Hepatocyte (in vitro differentiated cells): ENCODE results near the gene CENPT.

ENCODE experiments used
- EZH2 ChIP-seq: fragments of 200-600 bp; sonication (generic); IDR thresholded peaks from 2 replicates; pipeline ENCODE4 v1.6.1; 2016; ENCODE audit warnings: antibody characterized with exemption, mild to moderate bottlenecking, borderline replicate concordance
- TF ChIP-seq, protein P1 (sequence below): fragments of 200-600 bp; sonication (generic); IDR thresholded peaks from 2 replicates; pipeline ENCODE4 v1.5.1; 2016; ENCODE audit warnings: antibody characterized with exemption, mild to moderate bottlenecking; ENCODE audit not compliant: poor library complexity

DNA sequence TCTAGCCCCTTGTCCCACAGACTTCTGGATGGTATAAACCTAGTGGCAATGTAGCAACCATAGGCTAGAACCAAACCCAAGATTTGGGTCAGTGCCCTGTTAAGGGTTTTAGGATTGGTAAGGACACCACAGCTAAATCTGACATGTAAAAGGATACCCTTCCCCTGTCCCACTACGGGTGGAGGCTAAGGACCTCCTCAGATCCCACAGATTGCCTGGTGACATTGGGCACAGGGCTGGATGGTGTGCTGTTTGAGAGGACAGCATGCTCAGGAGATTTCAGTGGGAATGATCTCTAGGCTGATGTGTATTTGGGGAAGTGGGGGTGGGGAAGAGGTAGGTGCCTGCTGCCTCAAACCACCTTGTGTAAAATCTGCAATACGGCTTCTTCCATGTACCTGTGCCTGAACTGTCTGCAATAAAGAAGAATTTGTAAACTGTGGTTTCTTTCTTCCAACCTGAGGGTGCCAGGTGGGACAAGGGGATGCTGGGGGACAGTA lies 24.7 kb upstream of the CENPT start:
- TF ChIP-seq EZH2: no peak
- TF ChIP-seq, protein P1, sequence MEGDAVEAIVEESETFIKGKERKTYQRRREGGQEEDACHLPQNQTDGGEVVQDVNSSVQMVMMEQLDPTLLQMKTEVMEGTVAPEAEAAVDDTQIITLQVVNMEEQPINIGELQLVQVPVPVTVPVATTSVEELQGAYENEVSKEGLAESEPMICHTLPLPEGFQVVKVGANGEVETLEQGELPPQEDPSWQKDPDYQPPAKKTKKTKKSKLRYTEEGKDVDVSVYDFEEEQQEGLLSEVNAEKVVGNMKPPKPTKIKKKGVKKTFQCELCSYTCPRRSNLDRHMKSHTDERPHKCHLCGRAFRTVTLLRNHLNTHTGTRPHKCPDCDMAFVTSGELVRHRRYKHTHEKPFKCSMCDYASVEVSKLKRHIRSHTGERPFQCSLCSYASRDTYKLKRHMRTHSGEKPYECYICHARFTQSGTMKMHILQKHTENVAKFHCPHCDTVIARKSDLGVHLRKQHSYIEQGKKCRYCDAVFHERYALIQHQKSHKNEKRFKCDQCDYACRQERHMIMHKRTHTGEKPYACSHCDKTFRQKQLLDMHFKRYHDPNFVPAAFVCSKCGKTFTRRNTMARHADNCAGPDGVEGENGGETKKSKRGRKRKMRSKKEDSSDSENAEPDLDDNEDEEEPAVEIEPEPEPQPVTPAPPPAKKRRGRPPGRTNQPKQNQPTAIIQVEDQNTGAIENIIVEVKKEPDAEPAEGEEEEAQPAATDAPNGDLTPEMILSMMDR: no peak
